Loucy (cell line): ENCODE measurements around the gene TP63.

Source experiments
- EZH2phosphoT487 ChIP-seq: fragments of 200-600 bp; IDR thresholded peaks from 2 replicates; pipeline ENCODE4 v1.6.1; 2018; ENCODE audit warnings: antibody characterized with exemption, mild to moderate bottlenecking, moderate library complexity, borderline replicate concordance
- TF ChIP-seq, protein P1 (sequence below): fragments of 200-600 bp; sonication (generic); conservative IDR thresholded peaks from 2 replicates; pipeline ENCODE4 v1.5.1; 2014; ENCODE audit warnings: mild to moderate bottlenecking, antibody characterized with exemption, low read length

DNA sequence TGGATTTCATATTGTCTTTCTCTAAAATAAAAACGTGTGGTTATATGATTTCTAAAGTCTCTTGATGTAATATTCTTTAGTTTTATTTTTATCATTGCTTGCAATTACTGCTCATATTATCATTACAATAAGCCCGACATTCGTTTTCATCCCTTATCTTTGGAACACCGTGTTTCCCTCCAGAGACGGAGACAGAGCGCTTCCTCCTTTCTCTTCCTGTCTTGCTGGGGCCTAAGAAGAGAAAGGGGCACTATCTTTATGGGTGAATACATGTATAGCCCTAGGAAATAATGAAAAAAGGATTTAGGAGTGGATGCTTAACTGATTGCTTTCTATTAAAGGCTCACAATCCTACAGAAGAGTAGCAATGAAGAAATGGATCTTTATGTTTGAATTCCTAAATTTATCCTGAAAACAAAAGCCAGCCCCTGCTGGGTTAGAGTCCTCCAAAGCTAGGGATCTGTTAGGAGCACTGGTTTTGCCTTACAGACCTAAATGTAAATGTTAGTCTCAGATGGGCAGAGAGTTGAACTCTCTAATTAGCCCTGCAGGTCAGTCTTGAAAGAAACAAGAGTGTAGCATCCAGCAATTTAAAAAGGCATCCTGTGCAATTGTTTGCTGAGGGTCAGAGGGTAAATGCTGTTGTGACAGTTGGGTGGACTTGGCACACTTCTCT is 145.1 kb downstream of the TP63 start:
- TF ChIP-seq, protein P1, sequence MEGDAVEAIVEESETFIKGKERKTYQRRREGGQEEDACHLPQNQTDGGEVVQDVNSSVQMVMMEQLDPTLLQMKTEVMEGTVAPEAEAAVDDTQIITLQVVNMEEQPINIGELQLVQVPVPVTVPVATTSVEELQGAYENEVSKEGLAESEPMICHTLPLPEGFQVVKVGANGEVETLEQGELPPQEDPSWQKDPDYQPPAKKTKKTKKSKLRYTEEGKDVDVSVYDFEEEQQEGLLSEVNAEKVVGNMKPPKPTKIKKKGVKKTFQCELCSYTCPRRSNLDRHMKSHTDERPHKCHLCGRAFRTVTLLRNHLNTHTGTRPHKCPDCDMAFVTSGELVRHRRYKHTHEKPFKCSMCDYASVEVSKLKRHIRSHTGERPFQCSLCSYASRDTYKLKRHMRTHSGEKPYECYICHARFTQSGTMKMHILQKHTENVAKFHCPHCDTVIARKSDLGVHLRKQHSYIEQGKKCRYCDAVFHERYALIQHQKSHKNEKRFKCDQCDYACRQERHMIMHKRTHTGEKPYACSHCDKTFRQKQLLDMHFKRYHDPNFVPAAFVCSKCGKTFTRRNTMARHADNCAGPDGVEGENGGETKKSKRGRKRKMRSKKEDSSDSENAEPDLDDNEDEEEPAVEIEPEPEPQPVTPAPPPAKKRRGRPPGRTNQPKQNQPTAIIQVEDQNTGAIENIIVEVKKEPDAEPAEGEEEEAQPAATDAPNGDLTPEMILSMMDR = no peak
- no peak for TF ChIP-seq EZH2phosphoT487
